ENCODE measurements around the gene USP36.

DNA sequence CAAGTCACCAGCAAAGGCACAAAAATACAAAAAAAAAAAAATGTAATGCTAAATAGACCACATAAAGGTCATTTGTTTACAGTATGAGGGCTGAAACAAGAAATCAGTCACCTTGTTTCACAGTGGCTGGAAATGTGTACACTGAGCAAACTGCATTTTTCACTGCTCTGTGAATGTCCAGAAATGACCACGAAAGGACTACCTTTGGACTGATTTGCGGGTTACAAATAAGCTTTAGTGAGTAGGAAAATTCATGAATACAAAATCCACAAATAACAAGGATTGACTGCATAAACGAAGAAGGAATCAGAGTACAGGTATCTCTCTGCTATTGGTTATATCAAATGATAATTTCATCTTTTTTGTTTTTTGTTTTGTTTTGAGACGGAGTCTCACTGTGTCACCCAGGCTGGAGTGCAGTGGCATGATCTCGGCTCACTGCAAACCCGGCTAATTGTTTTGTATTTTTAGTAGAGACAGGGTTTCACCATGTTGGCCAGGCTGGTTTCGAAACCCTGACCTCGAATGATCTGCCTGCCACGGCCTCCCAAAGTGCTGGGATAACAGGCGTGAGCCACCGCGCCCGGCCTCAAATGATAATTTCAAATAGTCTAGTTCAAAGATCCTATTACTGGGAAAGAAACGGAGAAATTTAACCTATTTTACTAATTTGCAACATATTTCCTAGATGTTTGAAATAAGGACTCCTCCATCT is 89.0 kb downstream of the USP36 start:
- TF ChIP-seq, protein P1, sequence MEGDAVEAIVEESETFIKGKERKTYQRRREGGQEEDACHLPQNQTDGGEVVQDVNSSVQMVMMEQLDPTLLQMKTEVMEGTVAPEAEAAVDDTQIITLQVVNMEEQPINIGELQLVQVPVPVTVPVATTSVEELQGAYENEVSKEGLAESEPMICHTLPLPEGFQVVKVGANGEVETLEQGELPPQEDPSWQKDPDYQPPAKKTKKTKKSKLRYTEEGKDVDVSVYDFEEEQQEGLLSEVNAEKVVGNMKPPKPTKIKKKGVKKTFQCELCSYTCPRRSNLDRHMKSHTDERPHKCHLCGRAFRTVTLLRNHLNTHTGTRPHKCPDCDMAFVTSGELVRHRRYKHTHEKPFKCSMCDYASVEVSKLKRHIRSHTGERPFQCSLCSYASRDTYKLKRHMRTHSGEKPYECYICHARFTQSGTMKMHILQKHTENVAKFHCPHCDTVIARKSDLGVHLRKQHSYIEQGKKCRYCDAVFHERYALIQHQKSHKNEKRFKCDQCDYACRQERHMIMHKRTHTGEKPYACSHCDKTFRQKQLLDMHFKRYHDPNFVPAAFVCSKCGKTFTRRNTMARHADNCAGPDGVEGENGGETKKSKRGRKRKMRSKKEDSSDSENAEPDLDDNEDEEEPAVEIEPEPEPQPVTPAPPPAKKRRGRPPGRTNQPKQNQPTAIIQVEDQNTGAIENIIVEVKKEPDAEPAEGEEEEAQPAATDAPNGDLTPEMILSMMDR (IDR thresholded peaks at IDR 0.05): no peak
- TF ChIP-seq POLR2AphosphoS5 (IDR thresholded peaks at IDR 0.05; ENCODE audit: insufficient read depth in 1 of 2, low read depth in 1 of 2) (no peak), POLR2A (IDR thresholded peaks at IDR 0.05) (no peak)

Data from vagina (tissue), 2 donors.